A673 (cell line): ENCODE measurements around the gene ASTN2. TPM values are rescaled to one million over a fixed set of nuclear protein-coding genes. Genes with fewer than 3 reads are reported as not detected.

Experiments used
- BruUV-seq: library from RNA; stranded (reverse); fragments of 400-500 nt; replicated peaks from 2 replicates; lab custom pipeline; 2021; lab: Mats Ljungman, UMichigan
- CTCF ChIA-PET: fragments of 300-600 bp; sonication (Branson Sonifier 250); formaldehyde crosslinking; loops from one replicate; lab custom pipeline; 2022; ENCODE audit warnings: antibody characterized with exemption; lab: Charles Lee
- POLR2A ChIA-PET: fragments of 300-600 bp; sonication (Branson Sonifier 250); formaldehyde crosslinking; loops from one replicate; lab custom pipeline; 2022; ENCODE audit warnings: antibody characterized with exemption; ENCODE audit not compliant: low non-redundant PET; lab: Charles Lee
- DNase-seq: peaks from one replicate; pipeline ENCODE4 v3.0.0-alpha.2; 2015; ENCODE audit warnings: low spot score
- H3K27ac ChIP-seq: fragments of 200-600 bp; sonication (generic); 2 replicates; pipeline ENCODE4 v1.5.1; 2016; ENCODE audit warnings: mixed run types, low read depth, mild to moderate bottlenecking, mixed read lengths, antibody characterized with exemption, low read length; ENCODE audit not compliant: poor library complexity, severe bottlenecking
- H3K27me3 ChIP-seq: fragments of 200-600 bp; sonication (generic); replicated peaks from 2 replicates; pipeline ENCODE4 v1.6.1; 2017; ENCODE audit warnings: mixed run types, low read depth, mild to moderate bottlenecking, mixed read lengths, antibody characterized with exemption, low read length; ENCODE audit not compliant: insufficient read depth, poor library complexity
- H3K36me3 ChIP-seq: fragments of 200-600 bp; sonication (generic); 2 replicates; pipeline ENCODE4 v1.6.1; 2016; ENCODE audit warnings: mixed run types, mild to moderate bottlenecking, mixed read lengths, antibody characterized with exemption, low read length; ENCODE audit not compliant: insufficient read depth, poor library complexity, severe bottlenecking
- H3K4me1 ChIP-seq: fragments of 200-600 bp; sonication (generic); 2 replicates; pipeline ENCODE4 v1.6.1; 2017; ENCODE audit warnings: mixed run types, mild to moderate bottlenecking, mixed read lengths, antibody characterized with exemption, low read length; ENCODE audit not compliant: insufficient read depth, poor library complexity, severe bottlenecking
- H3K4me3 ChIP-seq: fragments of 200-600 bp; sonication (generic); 2 replicates; pipeline ENCODE4 v1.5.1; 2016; ENCODE audit warnings: low read depth, mixed run types, mild to moderate bottlenecking, mixed read lengths, low read length; ENCODE audit not compliant: poor library complexity, severe bottlenecking
- H3K9me3 ChIP-seq: fragments of 200-600 bp; sonication (generic); 2 replicates; pipeline ENCODE4 v1.6.1; 2016; ENCODE audit warnings: mixed run types, low read depth, mild to moderate bottlenecking, mixed read lengths, antibody characterized with exemption, low read length; ENCODE audit not compliant: poor library complexity, severe bottlenecking
- CTCF ChIP-seq: fragments of 300-800, 200-600 bp; sonication (generic); conservative IDR thresholded peaks from 2 replicates; pipeline ENCODE4 v1.5.1; 2017; ENCODE audit warnings: low read depth, mild to moderate bottlenecking, antibody characterized with exemption, low read length, moderate library complexity, mixed read lengths
- EZH2 ChIP-seq: fragments of 200-600 bp; sonication (generic); IDR thresholded peaks from 2 replicates; pipeline ENCODE4 v1.6.1; 2017; ENCODE audit warnings: borderline replicate concordance, low read depth, mild to moderate bottlenecking, mixed read lengths, antibody characterized with exemption, low read length; ENCODE audit not compliant: poor library complexity, severe bottlenecking
- intact Hi-C: fragments of 100-400 bp; cut with micrococcal nuclease; formaldehyde crosslinking; loops from one replicate; pipeline ENCODE4 v1.10.0; 2022; ENCODE audit not compliant: unreplicated experiment
- total RNA-seq: library from RNA; stranded (reverse); gene quantifications from 2 replicates; pipeline ENCODE4 v1.2.3, GENCODE V29; 2021

Gene ASTN2
- total RNA-seq, 1 experiment from 2014 or later = 3.4 TPM

DNA sequence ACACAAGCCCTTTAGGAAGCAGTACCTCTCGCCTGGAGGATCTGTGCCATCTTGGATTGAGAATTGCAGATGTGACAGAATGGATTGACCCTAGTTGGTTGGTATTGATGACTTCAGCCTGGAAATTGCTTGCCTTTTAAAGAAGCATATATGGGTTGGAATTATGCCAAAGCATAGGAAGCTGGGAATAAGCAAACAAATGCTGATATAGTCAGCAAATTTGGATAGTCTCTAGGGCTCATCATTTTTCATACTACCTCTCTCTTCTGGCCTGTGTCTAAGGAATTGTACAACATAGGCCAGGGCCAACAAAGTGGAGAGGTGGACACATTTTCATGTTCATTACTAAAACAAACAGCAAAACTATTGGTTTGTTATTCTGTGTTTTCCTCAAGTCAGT lies 714.6 kb downstream of the ASTN2 start:
- Histone ChIP-seq H3K27ac (no peak overlapping the region), H3K4me1 (peaks cover 2% of the 10 kb centered on the region), H3K9me3 (no peaks in the 10 kb centered on the region), H3K4me3 (no peak overlapping the region), H3K36me3 (peaks cover 43% of the 10 kb centered on the region), H3K27me3 (no peaks in the 10 kb centered on the region)
- no peak for TF ChIP-seq CTCF
- TF ChIP-seq EZH2 = no peak
- ChIA-PET POLR2A (no interaction called here), CTCF (no interaction called here)
- no peak for DNase-seq
- intact Hi-C loops = no loop called here
- BruUV-seq = no TSS peak

GRCh38 chr9:116697887-116698286 lies 717.0 kb downstream of the ASTN2 start:
- POLR2A ChIA-PET = interaction anchor here (0.6 kb wide), 1 partner anchor 27 kb away, joined by 3 read pairs; no protein-coding TSS in a partner anchor
- peaks cover 5% of the 10 kb centered on the region for H3K4me1 ChIP-seq
- no peak for TF ChIP-seq EZH2
- TF ChIP-seq CTCF = no peak
- CTCF ChIA-PET = no interaction called here
- H3K4me3 ChIP-seq = no peak overlapping the region
- H3K27ac ChIP-seq = no peak overlapping the region
- DNase-seq = no peak
- no peaks in the 10 kb centered on the region for H3K9me3 ChIP-seq
- H3K27me3 ChIP-seq = no peaks in the 10 kb centered on the region
- H3K36me3 ChIP-seq = peaks cover 43% of the 10 kb centered on the region
- no TSS peak for BruUV-seq
- intact Hi-C loops = no loop called here

DNA sequence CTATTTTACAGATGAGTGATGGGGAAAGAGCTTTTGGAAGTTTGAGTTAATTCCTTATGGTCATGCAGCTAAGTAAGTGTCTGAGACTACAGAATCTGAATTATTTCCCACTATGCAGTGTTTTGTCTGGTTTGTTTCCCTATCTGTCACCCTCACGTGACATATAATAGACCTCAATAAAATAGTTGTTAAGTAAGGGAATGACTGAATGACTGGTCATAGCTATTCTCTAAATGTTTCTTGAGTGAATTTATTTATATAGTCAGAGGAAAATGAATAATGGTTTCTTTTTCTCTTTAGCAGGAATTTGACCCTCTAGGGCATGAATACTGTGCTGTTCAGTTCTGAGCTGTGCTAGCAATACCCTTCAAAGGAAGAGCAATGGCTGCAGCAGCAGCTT lies 717.5 kb downstream of the ASTN2 start:
- no peak overlapping the region for H3K27ac ChIP-seq
- peaks cover 5% of the 10 kb centered on the region for H3K4me1 ChIP-seq
- intact Hi-C loops = no loop called here
- H3K4me3 ChIP-seq = no peak overlapping the region
- no peak for DNase-seq
- no peaks in the 10 kb centered on the region for H3K9me3 ChIP-seq
- ChIA-PET CTCF (no interaction called here), POLR2A (no interaction called here)
- H3K36me3 ChIP-seq = peaks cover 43% of the 10 kb centered on the region
- no peaks in the 10 kb centered on the region for H3K27me3 ChIP-seq
- no TSS peak for BruUV-seq
- TF ChIP-seq CTCF (no peak), EZH2 (no peak)
